ENCODE results near the gene STOML1.

- no peak for TF ChIP-seq CTCF (IDR thresholded peaks at IDR 0.05)
- TF ChIP-seq POLR2AphosphoS5 (IDR thresholded peaks at IDR 0.05; ENCODE audit: low read depth, low read length), result no peak
These were observed 14.9 kb upstream of the STOML1 start for GRCh38 chr15:74006774-74007639.

All from Panc1 (cell line).